HepG2 (cell line): ENCODE results near the gene FGGY. TPM values are rescaled to one million over a fixed set of nuclear protein-coding genes. Genes with fewer than 3 reads are reported as not detected.

Experiments
- ATAC-seq: fragments of 200-7000 bp; cut with Tn5 transposase; 3 replicates; pipeline ENCODE4 v1.9.1; 2020; ENCODE audit warnings: mild to moderate bottlenecking, moderate library complexity
- BruUV-seq: library from RNA; stranded (reverse); fragments of 400-500 nt; replicated peaks from 2 replicates; lab custom pipeline; 2021; lab: Mats Ljungman, UMichigan
- CTCF ChIA-PET: fragments of 300-600 bp; formaldehyde crosslinking; extraction: SDS; loops from one replicate; lab custom pipeline; 2021; ENCODE audit warnings: low total read pairs, inconsistent platforms, low intra/inter-chr PET ratio; lab: Yijun Ruan, JAX
- POLR2A ChIA-PET: fragments of 350-600 bp; sonication (Branson Sonifier 250); formaldehyde crosslinking; loops from one replicate; lab custom pipeline; 2020; ENCODE audit warnings: antibody characterized with exemption, inconsistent platforms; lab: Yijun Ruan, JAX
- DNase-seq: peaks from one replicate; pipeline ENCODE4 v3.0.0-alpha.2; 2015; ENCODE audit warnings: low spot score
- FAIRE-seq: peaks from 3 replicates; lab custom pipeline; 2011; peaks lifted over from hg19 to GRCh38; lab: Jason Lieb, UNC
- H2AFZ ChIP-seq: one replicate; pipeline ENCODE4 v1.6.1; 2011; ENCODE audit warnings: low read length, inconsistent platforms
- H3K27ac ChIP-seq: fragments of 300-600 bp; 3 replicates; pipeline ENCODE4 v1.8.0; 2011; ENCODE audit warnings: mixed run types, mild to moderate bottlenecking, mixed read lengths, low read length, inconsistent platforms; ENCODE audit not compliant: insufficient read depth; ENCODE audit errors: extremely low read length
- H3K27me3 ChIP-seq, 2 experiments: fragments of 200-600 bp in 1 of 2; 2 replicates in 1 of 2; 3 replicates in 1 of 2; pipeline versions ENCODE4 v1.6.0 to v1.8.0; 2011; ENCODE audit warnings: low read length in 2 of 2, mild to moderate bottlenecking in 2 of 2, moderate library complexity in 2 of 2, inconsistent platforms in 1 of 2; ENCODE audit not compliant: insufficient read depth in 2 of 2, control insufficient read depth in 1 of 2
- H3K36me3 ChIP-seq, 2 experiments: fragments of 200-600 bp in 1 of 2; replicated peaks in 1 of 2; 2 replicates in 1 of 2; 3 replicates in 1 of 2; pipeline versions ENCODE4 v1.5.1 to v1.8.0; 2011; ENCODE audit warnings: low read length in 2 of 2, inconsistent platforms in 1 of 2; ENCODE audit not compliant: insufficient read depth in 2 of 2, control insufficient read depth in 1 of 2
- H3K4me1 ChIP-seq: 2 replicates; pipeline ENCODE4 v1.5.1; 2012; ENCODE audit warnings: low read length, inconsistent platforms; ENCODE audit not compliant: insufficient read depth
- H3K4me2 ChIP-seq: 2 replicates; pipeline ENCODE4 v1.6.0; 2011; ENCODE audit warnings: low read depth, low read length, inconsistent platforms
- H3K4me3 ChIP-seq, 3 experiments: fragments of 200-600 bp in 1 of 3; sonication (generic), shearing (Covaris generic) in 1 of 3; replicated peaks in 1 of 3; 2 replicates each; pipeline ENCODE4 v1.5.1; 2011 to 2016; ENCODE audit warnings: low read length in 3 of 3, inconsistent platforms in 2 of 3, low read depth in 2 of 3, mild to moderate bottlenecking in 2 of 3, control low read depth in 1 of 3, mixed read lengths in 1 of 3; ENCODE audit not compliant: insufficient read depth in 1 of 3
- H3K79me2 ChIP-seq: one replicate; pipeline ENCODE4 v1.6.1; 2011; ENCODE audit warnings: low read length, inconsistent platforms; ENCODE audit not compliant: insufficient read depth
- H3K9ac ChIP-seq: 2 replicates; pipeline ENCODE4 v1.6.0; 2011; ENCODE audit warnings: mild to moderate bottlenecking, low read depth, low read length, inconsistent platforms; ENCODE audit not compliant: insufficient read depth
- H3K9me3 ChIP-seq: 2 replicates; pipeline ENCODE4 v1.5.1; 2012; ENCODE audit warnings: mild to moderate bottlenecking, low read length
- H4K20me1 ChIP-seq: 2 replicates; pipeline ENCODE4 v1.6.0; 2011; ENCODE audit warnings: inconsistent platforms, mild to moderate bottlenecking, low read length, moderate library complexity; ENCODE audit not compliant: insufficient read depth
- AHR ChIP-seq: IDR thresholded peaks from 2 replicates; pipeline ENCODE4 v1.6.1; 2018; ENCODE audit warnings: missing genetic modification reagents, missing compliant biosample characterization
- HCFC1 ChIP-seq: fragments of 150-350 bp; IDR thresholded peaks from 2 replicates; pipeline ENCODE4 v1.6.1; 2014; ENCODE audit warnings: low read depth, low read length
- JDP2 ChIP-seq: sonication (generic); formaldehyde crosslinking; IDR thresholded peaks from 2 replicates; pipeline ENCODE4 v1.8.1; 2022; ENCODE audit warnings: missing genetic modification reagents, borderline replicate concordance
- SP2 ChIP-seq: sonication (generic); formaldehyde crosslinking; IDR thresholded peaks from 2 replicates; pipeline ENCODE4 v1.5.1; 2020; ENCODE audit warnings: mild to moderate bottlenecking, missing genetic modification reagents
- U2AF1 ChIP-seq: fragments of 200-400 bp; formaldehyde crosslinking; optimal IDR thresholded peaks from 2 replicates; pipeline ENCODE3; 2017; ENCODE audit warnings: mild to moderate bottlenecking, low read depth, low read length
- U2AF2 ChIP-seq: fragments of 200-400 bp; formaldehyde crosslinking; IDR thresholded peaks from 2 replicates; pipeline ENCODE4 v1.6.1; 2017; ENCODE audit warnings: low read depth, mild to moderate bottlenecking, low read length
- ZFY ChIP-seq: sonication (generic); formaldehyde crosslinking; IDR thresholded peaks from 2 replicates; pipeline ENCODE4 v1.4.0; 2020; ENCODE audit warnings: missing genetic modification reagents
- ZNF138 ChIP-seq: sonication (generic); formaldehyde crosslinking; IDR thresholded peaks from 2 replicates; pipeline ENCODE4 v1.5.0; 2020; ENCODE audit warnings: mild to moderate bottlenecking, low read depth, missing genetic modification reagents
- WGBS: methylation state at CpG from one replicate; pipeline ENCODE4 v1.1.6; 2017; ENCODE audit warnings: low lambda C conversion rate; 5-methylcytosine and 5-hydroxymethylcytosine counted together
- in situ Hi-C: cut with HindIII; loops from 2 replicates; pipeline ENCODE4 v1.10.0; 2017; ENCODE audit warnings: low pct_unique_long_range_greater_than_20kb; ENCODE audit not compliant: extremely low pct_ligation_motif_present
- intact Hi-C: fragments of 100-400 bp; cut with micrococcal nuclease; formaldehyde crosslinking; loops from one replicate; pipeline ENCODE4 v1.10.0; 2022; ENCODE audit not compliant: unreplicated experiment
- polyA plus RNA-seq, 8 experiments: library from polyadenylated mRNA; depleted of rRNA in 3 of 8; stranded (reverse) in 7 of 8; unstranded in 1 of 8; fragments of >200 nt; fragmentation: Illumina TruSeq in 4 of 8; extraction: Trizol in 4 of 8; gene quantifications; 2 replicates each; pipeline versions ENCODE4 v1.2.1 to v1.2.3, GENCODE V29; 2011 to 2016; ENCODE audit warnings: low read depth in 4 of 8, missing spikeins in 1 of 8, mixed read lengths in 1 of 8; ENCODE audit not compliant: insufficient read depth in 1 of 8
- total RNA-seq, 5 experiments: library from RNA; depleted of rRNA; stranded (reverse); fragments of >200 nt; fragmentation: Illumina TruSeq; extraction: Trizol; gene quantifications; 2 replicates each; pipeline ENCODE4 v1.2.3, GENCODE V29; 2016; ENCODE audit warnings: low read depth in 1 of 5
- TF ChIP-seq, protein P1 (sequence below): sonication (generic); formaldehyde crosslinking; conservative IDR thresholded peaks from 2 replicates; pipeline ENCODE4 v1.4.0; 2020; ENCODE audit warnings: missing genetic modification reagents

The FGGY gene
- total and polyA plus RNA-seq, 2 of the 13 experiments (the other 11 are each of a cell fraction or from before 2014, with no cell fraction given), result 15.7 to 27.5 TPM

GRCh38 chr1:59377350-59377904 is 80.5 kb downstream of the FGGY start:
- no peaks in the 10 kb centered on the region for H3K79me2 ChIP-seq
- POLR2A ChIA-PET, result no interaction called here

DNA sequence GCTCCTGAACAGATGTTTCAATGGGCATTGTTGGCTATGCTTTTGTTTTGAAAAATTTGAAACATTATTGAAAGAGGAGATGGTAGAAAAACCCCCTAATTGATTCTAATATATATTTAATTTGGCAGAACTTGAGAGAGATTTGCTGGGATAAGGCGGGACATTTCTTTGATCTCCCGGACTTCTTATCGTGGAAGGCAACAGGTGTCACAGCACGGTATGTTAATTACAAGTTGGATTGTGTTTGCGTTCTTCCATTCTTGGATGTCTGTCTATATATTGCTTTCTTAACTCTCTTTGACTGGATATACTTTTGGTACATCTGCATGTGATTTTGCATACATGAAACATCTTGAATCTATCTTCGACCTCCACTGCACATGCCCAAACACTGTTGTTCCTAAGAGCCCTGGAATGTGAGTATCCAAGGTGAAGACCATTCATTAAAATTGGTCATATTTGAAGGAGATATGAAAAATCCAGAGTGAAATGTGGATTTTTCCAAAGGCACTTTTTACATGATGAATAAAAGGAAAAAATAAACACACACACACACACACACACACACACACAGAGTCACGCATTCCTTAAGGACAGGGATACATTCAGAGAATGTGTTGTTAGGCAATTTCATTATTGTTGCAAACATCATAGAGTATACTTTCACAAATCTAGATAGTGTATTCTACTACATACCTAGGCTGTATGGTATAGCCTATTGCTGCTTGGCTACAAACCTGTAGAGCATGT is 81.9 kb downstream of the FGGY start:
- Histone ChIP-seq H3K9ac (no peak overlapping the region), H2AFZ (no peak overlapping the region), H3K79me2 (no peaks in the 10 kb centered on the region), H3K27me3 (no peaks in the 10 kb centered on the region), H3K36me3 (no peaks in the 10 kb centered on the region), H3K4me2 (no peak overlapping the region), H4K20me1 (no peaks in the 10 kb centered on the region), H3K4me1 (no peaks in the 10 kb centered on the region), H3K27ac (no peak overlapping the region), H3K4me3 (no peak overlapping the region), H3K9me3 (no peaks in the 10 kb centered on the region)
- ChIA-PET POLR2A (no interaction called here), CTCF (no interaction called here)
- FAIRE-seq (no peak), DNase-seq (no peak), ATAC-seq (no peak)
- no TSS peak for BruUV-seq
- TF ChIP-seq U2AF1 (no peak), U2AF2 (no peak), AHR (CRISPR knock-in tag) (no peak), ZFY (CRISPR knock-in tag) (no peak), HCFC1 (no peak)
- WGBS, result 97% methylated on average over 7 of the region's 7 CpGs
- intact Hi-C loops, result no loop called here
- in situ Hi-C loops, result no loop called here

More at GRCh38 chr1:59377350-59377904, 80.5 kb downstream of the FGGY start:
- FAIRE-seq (no peak), DNase-seq (no peak), ATAC-seq (no peak)
- in situ Hi-C loops, result no loop called here
- H3K9me3 ChIP-seq, result no peaks in the 10 kb centered on the region
- H2AFZ ChIP-seq, result no peak overlapping the region
- 97% methylated on average over 3 of the region's 3 CpGs for WGBS
- no peaks in the 10 kb centered on the region for H3K4me1 ChIP-seq
- no peak overlapping the region for H3K4me2 ChIP-seq
- TF ChIP-seq JDP2 (CRISPR knock-in tag) (no peak), ZNF138 (CRISPR knock-in tag) (no peak), SP2 (CRISPR knock-in tag) (no peak)
- TF ChIP-seq, protein P1, sequence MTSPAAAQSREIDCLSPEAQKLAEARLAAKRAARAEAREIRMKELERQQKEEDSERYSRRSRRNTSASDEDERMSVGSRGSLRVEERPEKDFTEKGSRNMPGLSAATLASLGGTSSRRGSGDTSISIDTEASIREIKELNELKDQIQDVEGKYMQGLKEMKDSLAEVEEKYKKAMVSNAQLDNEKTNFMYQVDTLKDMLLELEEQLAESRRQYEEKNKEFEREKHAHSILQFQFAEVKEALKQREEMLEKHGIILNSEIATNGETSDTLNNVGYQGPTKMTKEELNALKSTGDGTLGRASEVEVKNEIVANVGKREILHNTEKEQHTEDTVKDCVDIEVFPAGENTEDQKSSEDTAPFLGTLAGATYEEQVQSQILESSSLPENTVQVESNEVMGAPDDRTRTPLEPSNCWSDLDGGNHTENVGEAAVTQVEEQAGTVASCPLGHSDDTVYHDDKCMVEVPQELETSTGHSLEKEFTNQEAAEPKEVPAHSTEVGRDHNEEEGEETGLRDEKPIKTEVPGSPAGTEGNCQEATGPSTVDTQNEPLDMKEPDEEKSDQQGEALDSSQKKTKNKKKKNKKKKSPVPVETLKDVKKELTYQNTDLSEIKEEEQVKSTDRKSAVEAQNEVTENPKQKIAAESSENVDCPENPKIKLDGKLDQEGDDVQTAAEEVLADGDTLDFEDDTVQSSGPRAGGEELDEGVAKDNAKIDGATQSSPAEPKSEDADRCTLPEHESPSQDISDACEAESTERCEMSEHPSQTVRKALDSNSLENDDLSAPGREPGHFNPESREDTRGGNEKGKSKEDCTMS, result no peak
- no peak overlapping the region for H3K27ac ChIP-seq
- no peaks in the 10 kb centered on the region for H3K27me3 ChIP-seq
- intact Hi-C loops, result no loop called here
- no peak overlapping the region for H3K9ac ChIP-seq
- H3K4me3 ChIP-seq, result no peak overlapping the region
- BruUV-seq, result no TSS peak
- H4K20me1 ChIP-seq, result no peaks in the 10 kb centered on the region
- CTCF ChIA-PET, result no interaction called here
- H3K36me3 ChIP-seq, result no peaks in the 10 kb centered on the region
